GM23338 (cell line): ENCODE data around the gene SAA2. TPM values are rescaled to one million over a fixed set of nuclear protein-coding genes. Genes with fewer than 3 reads are reported as not detected.
A peak's percentile ranks its signal among the peaks of the same experiment; 100 is the strongest.

ENCODE experiments used
- ATAC-seq: fragments of 200-7000 bp; cut with Tn5 transposase; 3 replicates; pipeline ENCODE4 v1.9.1; 2020
- DNase-seq: peaks from one replicate; pipeline ENCODE4 v3.0.0-alpha.2; 2015; ENCODE audit warnings: low spot score
- H2AFZ ChIP-seq: fragments of 200-600 bp; sonication (generic); 2 replicates; pipeline ENCODE4 v1.8.0; 2016; ENCODE audit warnings: antibody characterized with exemption, mild to moderate bottlenecking, moderate library complexity
- H3F3A ChIP-seq: fragments of 200-600 bp; sonication (generic); replicated peaks from 2 replicates; pipeline ENCODE4 v1.8.0; 2017; ENCODE audit warnings: antibody characterized with exemption, mixed run types, low read depth
- H3K27ac ChIP-seq: fragments of 200-600 bp; sonication (generic); 2 replicates; pipeline ENCODE4 v1.6.1; 2016; ENCODE audit warnings: low read depth
- H3K27me3 ChIP-seq: fragments of 200-600 bp; sonication (generic); 2 replicates; pipeline ENCODE4 v1.8.0; 2016; ENCODE audit warnings: mild to moderate bottlenecking, mixed run types, moderate library complexity; ENCODE audit not compliant: insufficient read depth
- H3K36me3 ChIP-seq: fragments of 200-600 bp; sonication (generic); 2 replicates; pipeline ENCODE4 v1.8.0; 2016; ENCODE audit warnings: mild to moderate bottlenecking; ENCODE audit not compliant: insufficient read depth
- H3K4me1 ChIP-seq: fragments of 200-600 bp; sonication (generic); 2 replicates; pipeline ENCODE4 v1.8.0; 2016; ENCODE audit warnings: mild to moderate bottlenecking, moderate library complexity; ENCODE audit not compliant: insufficient read depth
- H3K4me2 ChIP-seq: fragments of 200-600 bp; sonication (generic); 2 replicates; pipeline ENCODE4 v1.7.1; 2017; ENCODE audit warnings: mixed run types
- H3K4me3 ChIP-seq: fragments of 200-600 bp; sonication (generic); 2 replicates; pipeline ENCODE4 v1.6.1; 2016; ENCODE audit warnings: mixed run types
- H3K79me2 ChIP-seq: fragments of 200-600 bp; sonication (generic); replicated peaks from 2 replicates; pipeline ENCODE4 v1.8.0; 2017; ENCODE audit warnings: mild to moderate bottlenecking; ENCODE audit not compliant: insufficient read depth
- H3K9me2 ChIP-seq: fragments of 200-600 bp; sonication (generic); 2 replicates; pipeline ENCODE4 v1.8.0; 2017; ENCODE audit not compliant: insufficient read depth
- H4K20me1 ChIP-seq: fragments of 200-600 bp; sonication (generic); replicated peaks from 2 replicates; pipeline ENCODE4 v1.8.0; 2017; ENCODE audit warnings: mild to moderate bottlenecking; ENCODE audit not compliant: insufficient read depth
- H3K27ac Mint-ChIP-seq: 2 replicates; pipeline ENCODE4 v1.8.0; 2020; ENCODE audit warnings: inconsistent platforms, mild to moderate bottlenecking, moderate library complexity, mixed read lengths
- H3K27me3 Mint-ChIP-seq: 3 replicates; pipeline ENCODE4 v1.8.0; 2022; ENCODE audit warnings: low read depth, mild to moderate bottlenecking, moderate library complexity, mixed read lengths, inconsistent platforms; ENCODE audit not compliant: insufficient read depth, poor library complexity
- H3K36me3 Mint-ChIP-seq: 3 replicates; pipeline ENCODE4 v1.8.0; 2021; ENCODE audit warnings: low read depth, mild to moderate bottlenecking, inconsistent platforms, moderate library complexity, mixed read lengths
- H3K4me1 Mint-ChIP-seq: 3 replicates; pipeline ENCODE4 v1.8.0; 2020; ENCODE audit warnings: mild to moderate bottlenecking, inconsistent platforms, mixed read lengths
- H3K4me3 Mint-ChIP-seq: 3 replicates; pipeline ENCODE4 v1.8.0; 2021; ENCODE audit warnings: moderate library complexity, mild to moderate bottlenecking, inconsistent platforms, mixed read lengths
- H3K9me3 Mint-ChIP-seq: 3 replicates; pipeline ENCODE4 v1.8.0; 2020; ENCODE audit warnings: moderate library complexity, mild to moderate bottlenecking, inconsistent platforms, mixed read lengths
- CREB1 ChIP-seq: fragments of 250-450 bp; sonication (Bioruptor Pico); IDR thresholded peaks from 2 replicates; pipeline ENCODE4 v1.5.0; 2020; ENCODE audit warnings: low read depth, mild to moderate bottlenecking, moderate library complexity
- EZH2 ChIP-seq: fragments of 200-600 bp; sonication (generic); IDR thresholded peaks from one replicate; pipeline ENCODE4 v1.8.0; 2017; ENCODE audit warnings: antibody characterized with exemption, mild to moderate bottlenecking, low read depth; ENCODE audit not compliant: unreplicated experiment
- EZH2phosphoT487 ChIP-seq: fragments of 200-600 bp; sonication (generic); IDR thresholded peaks from one replicate; pipeline ENCODE4 v1.8.1; 2018; ENCODE audit warnings: antibody characterized with exemption; ENCODE audit not compliant: unreplicated experiment
- NANOG ChIP-seq: IDR thresholded peaks from 2 replicates; pipeline ENCODE4 v1.6.1; 2016; ENCODE audit warnings: antibody characterized with exemption, borderline replicate concordance
- POLR2AphosphoS5 ChIP-seq: IDR thresholded peaks from 2 replicates; pipeline ENCODE4 v1.6.1; 2016; ENCODE audit warnings: antibody characterized with exemption, low read depth
- STAT1 ChIP-seq: IDR thresholded peaks from one replicate; pipeline ENCODE4 v1.6.1; 2016; ENCODE audit warnings: antibody characterized with exemption; ENCODE audit not compliant: unreplicated experiment
- ZNF114 ChIP-seq: fragments of 250-450 bp; sonication (Bioruptor Pico); IDR thresholded peaks from 2 replicates; pipeline ENCODE4 v1.5.0; 2020; ENCODE audit warnings: mild to moderate bottlenecking, moderate library complexity
- ZNF331 ChIP-seq: fragments of 250-450 bp; sonication (Bioruptor Pico); IDR thresholded peaks from 2 replicates; pipeline ENCODE4 v1.5.0; 2020; ENCODE audit warnings: low read depth, mild to moderate bottlenecking, moderate library complexity
- polyA plus RNA-seq: library from polyadenylated mRNA; unstranded; fragments of >200 nt; fragmentation: Nextera tagmentation; extraction: Ambion mirVana; gene quantifications from 2 replicates; pipeline ENCODE4 v1.2.1, GENCODE V29; 2016
- total RNA-seq: library from RNA; depleted of rRNA; stranded (reverse); fragments of >200 nt; shearing (Covaris generic); gene quantifications from 2 replicates; pipeline ENCODE4 v1.2.3, GENCODE V29; 2014
- TF ChIP-seq, protein P1 (sequence below), 2 experiments: fragments of 200-600 bp in 1 of 2; sonication (generic) in 1 of 2; conservative IDR thresholded peaks; 2 replicates each; pipeline versions ENCODE4 v1.5.1 to v1.6.1; 2016 to 2017; ENCODE audit warnings: antibody characterized with exemption in 2 of 2, low read depth in 2 of 2, mild to moderate bottlenecking in 2 of 2, moderate library complexity in 1 of 2
- TF ChIP-seq, protein P2 (sequence below): IDR thresholded peaks from one replicate; pipeline ENCODE4 v1.6.1; 2018; ENCODE audit warnings: antibody characterized with exemption; ENCODE audit not compliant: unreplicated experiment
- TF ChIP-seq, protein P3 (sequence below): fragments of 250-450 bp; sonication (Bioruptor Pico); IDR thresholded peaks from 2 replicates; pipeline ENCODE4 v1.5.0; 2020; ENCODE audit warnings: mild to moderate bottlenecking, moderate library complexity

SAA2 gene
- total and polyA plus RNA-seq, 2 experiments from 2014 or later: not detected

DNA sequence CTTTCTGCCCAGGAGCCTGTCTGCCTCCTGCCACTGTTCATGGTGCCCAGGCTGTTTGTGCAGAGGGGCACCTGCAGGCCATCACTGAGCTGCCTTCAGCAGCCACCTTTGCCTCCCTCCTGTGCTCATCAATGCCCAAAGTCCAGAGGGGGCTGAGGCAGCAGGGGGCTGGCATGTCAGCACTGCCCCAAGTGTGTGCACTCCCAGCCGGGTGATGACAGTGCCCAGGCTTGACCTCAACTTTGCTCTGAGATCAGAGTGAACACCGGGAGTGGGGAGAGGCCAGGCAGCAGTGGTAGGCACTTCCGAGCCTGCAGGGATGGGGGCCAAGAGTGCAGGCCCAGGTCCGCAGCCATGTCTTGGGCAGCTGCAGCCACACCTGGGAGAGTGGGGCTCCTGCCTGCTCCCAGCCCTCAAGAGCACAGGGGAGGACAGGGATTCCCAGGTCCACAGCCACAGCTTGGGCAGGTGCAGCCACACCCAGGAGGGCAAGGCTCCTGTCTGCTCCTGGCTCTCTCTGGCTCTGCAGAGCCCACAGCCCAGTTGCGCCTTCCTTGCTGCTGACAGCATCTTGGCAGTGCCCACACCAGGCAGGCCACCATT is 27.1 kb downstream of the SAA2 start (continued):
- TF ChIP-seq, protein P1, sequence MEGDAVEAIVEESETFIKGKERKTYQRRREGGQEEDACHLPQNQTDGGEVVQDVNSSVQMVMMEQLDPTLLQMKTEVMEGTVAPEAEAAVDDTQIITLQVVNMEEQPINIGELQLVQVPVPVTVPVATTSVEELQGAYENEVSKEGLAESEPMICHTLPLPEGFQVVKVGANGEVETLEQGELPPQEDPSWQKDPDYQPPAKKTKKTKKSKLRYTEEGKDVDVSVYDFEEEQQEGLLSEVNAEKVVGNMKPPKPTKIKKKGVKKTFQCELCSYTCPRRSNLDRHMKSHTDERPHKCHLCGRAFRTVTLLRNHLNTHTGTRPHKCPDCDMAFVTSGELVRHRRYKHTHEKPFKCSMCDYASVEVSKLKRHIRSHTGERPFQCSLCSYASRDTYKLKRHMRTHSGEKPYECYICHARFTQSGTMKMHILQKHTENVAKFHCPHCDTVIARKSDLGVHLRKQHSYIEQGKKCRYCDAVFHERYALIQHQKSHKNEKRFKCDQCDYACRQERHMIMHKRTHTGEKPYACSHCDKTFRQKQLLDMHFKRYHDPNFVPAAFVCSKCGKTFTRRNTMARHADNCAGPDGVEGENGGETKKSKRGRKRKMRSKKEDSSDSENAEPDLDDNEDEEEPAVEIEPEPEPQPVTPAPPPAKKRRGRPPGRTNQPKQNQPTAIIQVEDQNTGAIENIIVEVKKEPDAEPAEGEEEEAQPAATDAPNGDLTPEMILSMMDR (conservative IDR thresholded peaks at IDR 0.05; ENCODE audit: low read depth in 2 of 2): no peak
- TF ChIP-seq EZH2 (no peak), EZH2phosphoT487 (no peak)
- TF ChIP-seq, protein P2, sequence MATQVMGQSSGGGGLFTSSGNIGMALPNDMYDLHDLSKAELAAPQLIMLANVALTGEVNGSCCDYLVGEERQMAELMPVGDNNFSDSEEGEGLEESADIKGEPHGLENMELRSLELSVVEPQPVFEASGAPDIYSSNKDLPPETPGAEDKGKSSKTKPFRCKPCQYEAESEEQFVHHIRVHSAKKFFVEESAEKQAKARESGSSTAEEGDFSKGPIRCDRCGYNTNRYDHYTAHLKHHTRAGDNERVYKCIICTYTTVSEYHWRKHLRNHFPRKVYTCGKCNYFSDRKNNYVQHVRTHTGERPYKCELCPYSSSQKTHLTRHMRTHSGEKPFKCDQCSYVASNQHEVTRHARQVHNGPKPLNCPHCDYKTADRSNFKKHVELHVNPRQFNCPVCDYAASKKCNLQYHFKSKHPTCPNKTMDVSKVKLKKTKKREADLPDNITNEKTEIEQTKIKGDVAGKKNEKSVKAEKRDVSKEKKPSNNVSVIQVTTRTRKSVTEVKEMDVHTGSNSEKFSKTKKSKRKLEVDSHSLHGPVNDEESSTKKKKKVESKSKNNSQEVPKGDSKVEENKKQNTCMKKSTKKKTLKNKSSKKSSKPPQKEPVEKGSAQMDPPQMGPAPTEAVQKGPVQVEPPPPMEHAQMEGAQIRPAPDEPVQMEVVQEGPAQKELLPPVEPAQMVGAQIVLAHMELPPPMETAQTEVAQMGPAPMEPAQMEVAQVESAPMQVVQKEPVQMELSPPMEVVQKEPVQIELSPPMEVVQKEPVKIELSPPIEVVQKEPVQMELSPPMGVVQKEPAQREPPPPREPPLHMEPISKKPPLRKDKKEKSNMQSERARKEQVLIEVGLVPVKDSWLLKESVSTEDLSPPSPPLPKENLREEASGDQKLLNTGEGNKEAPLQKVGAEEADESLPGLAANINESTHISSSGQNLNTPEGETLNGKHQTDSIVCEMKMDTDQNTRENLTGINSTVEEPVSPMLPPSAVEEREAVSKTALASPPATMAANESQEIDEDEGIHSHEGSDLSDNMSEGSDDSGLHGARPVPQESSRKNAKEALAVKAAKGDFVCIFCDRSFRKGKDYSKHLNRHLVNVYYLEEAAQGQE: no peak

DNA sequence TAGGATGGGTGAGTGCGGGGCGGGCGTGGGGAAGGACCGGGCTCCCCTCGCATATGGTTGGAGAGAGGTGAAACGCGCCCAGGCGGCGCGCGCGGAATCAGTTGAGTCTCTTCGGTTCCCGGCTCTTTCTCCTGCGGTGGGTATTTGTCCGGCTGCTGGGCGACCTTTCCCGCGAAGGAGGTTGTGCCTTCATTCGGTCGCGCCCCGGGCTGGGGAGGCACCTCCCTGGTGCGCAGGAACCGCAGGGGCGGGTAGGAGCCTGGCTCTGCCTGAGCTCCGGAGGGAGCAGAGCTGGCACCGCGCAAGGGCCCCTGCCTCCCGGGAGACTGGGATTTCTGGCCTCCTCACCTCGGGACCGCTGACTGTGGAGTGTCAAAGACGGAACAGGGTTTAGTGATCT is 39.4 kb downstream of the SAA2 start:
- H2AFZ ChIP-seq: peak overlapping the region; percentile 91
- ATAC-seq (peak; percentile 87), DNase-seq (peak; percentile 45)
- no peaks in the 10 kb centered on the region for H3K9me3 Mint-ChIP-seq
- peak overlapping the region; percentile 58; the same call in 1 of the 2 replicates for H3K4me2 ChIP-seq
- H3K9me2 ChIP-seq: no peaks in the 10 kb centered on the region
- no peaks in the 10 kb centered on the region for H3K79me2 ChIP-seq
- no peaks in the 10 kb centered on the region for H3K4me1 ChIP-seq
- no peaks in the 10 kb centered on the region for H3K4me1 Mint-ChIP-seq
- H3K27me3 ChIP-seq: peaks cover 17% of the 10 kb centered on the region
- H3K27me3 Mint-ChIP-seq: peaks cover 3% of the 10 kb centered on the region
- H4K20me1 ChIP-seq: no peaks in the 10 kb centered on the region
- no peak overlapping the region for H3K27ac Mint-ChIP-seq
- no peak overlapping the region; the same call in 2 of the 3 replicates for H3K4me3 Mint-ChIP-seq
- no peaks in the 10 kb centered on the region for H3K36me3 ChIP-seq
- no peak overlapping the region for H3K27ac ChIP-seq
- peak overlapping the region; percentile 45 for H3K4me3 ChIP-seq
- no peaks in the 10 kb centered on the region for H3F3A ChIP-seq
- H3K36me3 Mint-ChIP-seq: no peaks in the 10 kb centered on the region
- TF ChIP-seq EZH2 (no peak), NANOG (no peak), ZNF114 (CRISPR knock-in tag) (no peak), EZH2phosphoT487 (no peak), CREB1 (CRISPR knock-in tag) (no peak), STAT1 (no peak), ZNF331 (no peak), POLR2AphosphoS5 (no peak)
- TF ChIP-seq, protein P1 (conservative IDR thresholded peaks at IDR 0.05; ENCODE audit: low read depth in 2 of 2): no peak
- TF ChIP-seq, protein P3, sequence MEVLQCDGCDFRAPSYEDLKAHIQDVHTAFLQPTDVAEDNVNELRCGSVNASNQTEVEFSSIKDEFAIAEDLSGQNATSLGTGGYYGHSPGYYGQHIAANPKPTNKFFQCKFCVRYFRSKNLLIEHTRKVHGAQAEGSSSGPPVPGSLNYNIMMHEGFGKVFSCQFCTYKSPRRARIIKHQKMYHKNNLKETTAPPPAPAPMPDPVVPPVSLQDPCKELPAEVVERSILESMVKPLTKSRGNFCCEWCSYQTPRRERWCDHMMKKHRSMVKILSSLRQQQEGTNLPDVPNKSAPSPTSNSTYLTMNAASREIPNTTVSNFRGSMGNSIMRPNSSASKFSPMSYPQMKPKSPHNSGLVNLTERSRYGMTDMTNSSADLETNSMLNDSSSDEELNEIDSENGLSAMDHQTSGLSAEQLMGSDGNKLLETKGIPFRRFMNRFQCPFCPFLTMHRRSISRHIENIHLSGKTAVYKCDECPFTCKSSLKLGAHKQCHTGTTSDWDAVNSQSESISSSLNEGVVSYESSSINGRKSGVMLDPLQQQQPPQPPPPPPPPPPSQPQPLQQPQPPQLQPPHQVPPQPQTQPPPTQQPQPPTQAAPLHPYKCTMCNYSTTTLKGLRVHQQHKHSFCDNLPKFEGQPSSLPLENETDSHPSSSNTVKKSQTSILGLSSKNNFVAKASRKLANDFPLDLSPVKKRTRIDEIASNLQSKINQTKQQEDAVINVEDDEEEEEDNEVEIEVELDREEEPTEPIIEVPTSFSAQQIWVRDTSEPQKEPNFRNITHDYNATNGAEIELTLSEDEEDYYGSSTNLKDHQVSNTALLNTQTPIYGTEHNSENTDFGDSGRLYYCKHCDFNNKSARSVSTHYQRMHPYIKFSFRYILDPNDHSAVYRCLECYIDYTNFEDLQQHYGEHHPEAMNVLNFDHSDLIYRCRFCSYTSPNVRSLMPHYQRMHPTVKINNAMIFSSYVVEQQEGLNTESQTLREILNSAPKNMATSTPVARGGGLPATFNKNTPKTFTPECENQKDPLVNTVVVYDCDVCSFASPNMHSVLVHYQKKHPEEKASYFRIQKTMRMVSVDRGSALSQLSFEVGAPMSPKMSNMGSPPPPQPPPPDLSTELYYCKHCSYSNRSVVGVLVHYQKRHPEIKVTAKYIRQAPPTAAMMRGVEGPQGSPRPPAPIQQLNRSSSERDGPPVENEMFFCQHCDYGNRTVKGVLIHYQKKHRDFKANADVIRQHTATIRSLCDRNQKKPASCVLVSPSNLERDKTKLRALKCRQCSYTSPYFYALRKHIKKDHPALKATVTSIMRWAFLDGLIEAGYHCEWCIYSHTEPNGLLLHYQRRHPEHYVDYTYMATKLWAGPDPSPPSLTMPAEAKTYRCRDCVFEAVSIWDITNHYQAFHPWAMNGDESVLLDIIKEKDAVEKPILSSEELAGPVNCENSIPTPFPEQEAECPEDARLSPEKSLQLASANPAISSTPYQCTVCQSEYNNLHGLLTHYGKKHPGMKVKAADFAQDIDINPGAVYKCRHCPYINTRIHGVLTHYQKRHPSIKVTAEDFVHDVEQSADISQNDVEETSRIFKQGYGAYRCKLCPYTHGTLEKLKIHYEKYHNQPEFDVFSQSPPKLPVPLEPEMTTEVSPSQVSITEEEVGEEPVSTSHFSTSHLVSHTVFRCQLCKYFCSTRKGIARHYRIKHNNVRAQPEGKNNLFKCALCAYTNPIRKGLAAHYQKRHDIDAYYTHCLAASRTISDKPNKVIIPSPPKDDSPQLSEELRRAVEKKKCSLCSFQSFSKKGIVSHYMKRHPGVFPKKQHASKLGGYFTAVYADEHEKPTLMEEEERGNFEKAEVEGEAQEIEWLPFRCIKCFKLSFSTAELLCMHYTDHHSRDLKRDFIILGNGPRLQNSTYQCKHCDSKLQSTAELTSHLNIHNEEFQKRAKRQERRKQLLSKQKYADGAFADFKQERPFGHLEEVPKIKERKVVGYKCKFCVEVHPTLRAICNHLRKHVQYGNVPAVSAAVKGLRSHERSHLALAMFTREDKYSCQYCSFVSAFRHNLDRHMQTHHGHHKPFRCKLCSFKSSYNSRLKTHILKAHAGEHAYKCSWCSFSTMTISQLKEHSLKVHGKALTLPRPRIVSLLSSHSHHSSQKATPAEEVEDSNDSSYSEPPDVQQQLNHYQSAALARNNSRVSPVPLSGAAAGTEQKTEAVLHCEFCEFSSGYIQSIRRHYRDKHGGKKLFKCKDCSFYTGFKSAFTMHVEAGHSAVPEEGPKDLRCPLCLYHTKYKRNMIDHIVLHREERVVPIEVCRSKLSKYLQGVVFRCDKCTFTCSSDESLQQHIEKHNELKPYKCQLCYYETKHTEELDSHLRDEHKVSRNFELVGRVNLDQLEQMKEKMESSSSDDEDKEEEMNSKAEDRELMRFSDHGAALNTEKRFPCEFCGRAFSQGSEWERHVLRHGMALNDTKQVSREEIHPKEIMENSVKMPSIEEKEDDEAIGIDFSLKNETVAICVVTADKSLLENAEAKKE (CRISPR knock-in tag): no peak
